HK-2 (cell line): ENCODE results near the gene SH3BP4.
A peak's percentile ranks its signal among the peaks of the same experiment; 100 is the strongest.
"Not testable (repeated sequence)": the region's sequence is repeated elsewhere in the genome, so short reads cannot be mapped to it uniquely, and the experiment has no call there.

Experiments used
- DNase-seq: peaks from one replicate; pipeline ENCODE4 v3.0.0-alpha.2; 2018; ENCODE audit not compliant: unreplicated experiment

Gene SH3BP4

GRCh38 chr2:235017441-235017840, 65.6 kb downstream of the SH3BP4 start:
- DNase-seq, result no peak

- DNase-seq, result no peak
Observed at GRCh38 chr2:235018838-235019237, 67.0 kb downstream of the SH3BP4 start.

GRCh38 chr2:235020141-235020540, 68.3 kb downstream of the SH3BP4 start:
- DNase-seq, result not testable (repeated sequence)

GRCh38 chr2:235021752-235022151, 69.9 kb downstream of the SH3BP4 start:
- DNase-seq, result no peak

- peak; percentile 84 for DNase-seq
Observed at GRCh38 chr2:235024191-235024860, 72.5 kb downstream of the SH3BP4 start.

- DNase-seq, result no peak
Observed at GRCh38 chr2:235024931-235025773, 73.3 kb downstream of the SH3BP4 start.

- peak; percentile 71 for DNase-seq
Observed at GRCh38 chr2:235025800-235026536, 74.2 kb downstream of the SH3BP4 start.

GRCh38 chr2:235026649-235027557, 75.1 kb downstream of the SH3BP4 start:
- peak; percentile 51 for DNase-seq

- DNase-seq, result no peak
Observed at GRCh38 chr2:235027558-235028214, 75.9 kb downstream of the SH3BP4 start.

GRCh38 chr2:235028646-235029045, 76.8 kb downstream of the SH3BP4 start:
- no peak for DNase-seq

GRCh38 chr2:235029054-235029453, 77.2 kb downstream of the SH3BP4 start:
- no peak for DNase-seq

- no peak for DNase-seq
Observed at GRCh38 chr2:235030126-235030525, 78.3 kb downstream of the SH3BP4 start.

- DNase-seq, result no peak
Observed at GRCh38 chr2:235030936-235031335, 79.1 kb downstream of the SH3BP4 start.

GRCh38 chr2:235031686-235032373, 80.0 kb downstream of the SH3BP4 start:
- no peak for DNase-seq

- no peak for DNase-seq
Observed at GRCh38 chr2:235032466-235032865, 80.6 kb downstream of the SH3BP4 start.

- DNase-seq, result no peak
Observed at GRCh38 chr2:235032949-235033348, 81.1 kb downstream of the SH3BP4 start.

GRCh38 chr2:235034265-235035118, 82.7 kb downstream of the SH3BP4 start:
- no peak for DNase-seq

GRCh38 chr2:235037604-235038166, 85.9 kb downstream of the SH3BP4 start:
- DNase-seq, result no peak
